Hindlimb muscle (tissue), 1 donor: ENCODE measurements around the gene LIN9. TPM values are rescaled to one million over a fixed set of nuclear protein-coding genes. Genes with fewer than 3 reads are reported as not detected.

ENCODE experiments used
- DNase-seq: peaks from one replicate; pipeline ENCODE4 v3.0.0-alpha.2; 2013
- polyA plus RNA-seq: library from polyadenylated mRNA; unstranded; fragments of 120-200 nt; gene quantifications from one replicate; pipeline ENCODE4 v1.2.1, GENCODE V29; 2013; ENCODE audit not compliant: insufficient read length

LIN9 gene
- polyA plus RNA-seq, 1 donor = 7.0 TPM

DNA sequence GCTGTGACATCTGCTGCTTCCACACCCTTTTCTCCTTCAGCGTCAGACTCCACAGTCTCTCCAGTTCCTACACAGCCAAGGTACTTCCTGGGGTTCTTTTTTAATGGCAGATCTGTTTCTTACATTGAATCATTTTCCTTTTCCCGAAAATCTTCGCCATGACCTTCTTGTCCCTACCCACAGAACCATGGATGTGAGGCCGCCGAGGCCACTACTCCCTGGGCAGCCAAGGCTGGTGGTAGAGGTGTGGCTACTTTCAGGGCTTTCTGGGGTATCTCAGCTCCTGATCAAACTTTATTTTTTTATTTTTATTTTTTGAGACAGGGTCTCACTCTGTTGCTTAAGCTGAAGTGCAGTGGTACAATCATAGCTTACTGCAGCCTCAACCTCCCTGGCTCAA, 9.5 kb upstream of the LIN9 start:
- DNase-seq = no peak

DNA sequence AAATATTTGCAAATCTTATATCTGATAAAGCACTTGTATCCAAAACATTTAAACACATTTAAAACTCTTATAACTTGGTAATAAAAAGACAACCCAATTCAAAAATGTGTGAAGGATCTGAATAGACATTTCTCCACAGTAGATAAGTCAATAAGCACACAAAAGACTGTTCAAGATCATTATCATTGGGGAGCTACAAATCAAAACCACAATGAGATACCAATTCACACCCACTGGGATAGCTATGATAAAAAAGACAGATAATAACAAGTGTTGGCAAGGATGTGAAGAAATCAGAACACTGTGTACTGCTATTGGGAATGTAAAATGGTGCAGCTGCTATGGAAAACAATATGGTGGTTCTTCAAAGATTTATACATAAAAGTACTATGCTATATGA, 5.1 kb upstream of the LIN9 start:
- DNase-seq = no peak

DNA sequence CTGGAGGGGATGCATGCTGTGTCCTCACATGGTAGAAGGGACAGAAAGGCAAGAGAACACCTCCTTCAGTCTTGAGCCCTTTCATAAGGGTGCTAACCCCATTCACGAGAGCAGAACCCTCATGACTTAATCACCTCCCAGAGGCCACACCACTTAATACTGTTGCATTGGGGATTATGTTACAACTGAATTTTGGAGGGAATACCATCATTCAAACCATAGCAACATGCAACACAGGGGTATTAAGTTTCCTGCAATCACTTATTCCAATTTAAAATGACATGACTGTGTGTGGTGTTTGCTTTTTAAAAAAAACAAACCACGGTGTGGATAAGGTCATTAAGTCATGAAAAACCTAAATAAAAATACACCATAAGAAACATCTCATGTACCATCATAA, 3.1 kb upstream of the LIN9 start:
- no peak for DNase-seq

DNA sequence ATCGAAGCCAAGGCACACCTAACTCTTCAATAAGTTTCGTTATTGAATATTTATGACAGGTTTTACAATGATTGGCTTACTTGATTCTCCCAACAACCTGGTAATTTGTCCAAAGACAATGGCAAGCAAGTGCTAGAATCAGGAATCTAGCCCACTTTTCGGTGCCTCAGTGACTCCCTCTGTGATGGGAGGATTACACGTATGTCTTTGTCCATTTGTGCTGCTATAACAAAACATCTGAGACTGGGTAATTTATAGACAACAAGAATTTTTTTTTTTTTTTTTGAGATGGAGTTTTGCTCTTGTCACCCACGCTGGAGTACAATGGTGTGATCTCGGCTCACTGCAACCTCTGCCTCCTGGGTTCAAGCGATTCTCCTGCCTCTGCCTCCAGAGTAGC, 2.4 kb upstream of the LIN9 start:
- DNase-seq = no peak

DNA sequence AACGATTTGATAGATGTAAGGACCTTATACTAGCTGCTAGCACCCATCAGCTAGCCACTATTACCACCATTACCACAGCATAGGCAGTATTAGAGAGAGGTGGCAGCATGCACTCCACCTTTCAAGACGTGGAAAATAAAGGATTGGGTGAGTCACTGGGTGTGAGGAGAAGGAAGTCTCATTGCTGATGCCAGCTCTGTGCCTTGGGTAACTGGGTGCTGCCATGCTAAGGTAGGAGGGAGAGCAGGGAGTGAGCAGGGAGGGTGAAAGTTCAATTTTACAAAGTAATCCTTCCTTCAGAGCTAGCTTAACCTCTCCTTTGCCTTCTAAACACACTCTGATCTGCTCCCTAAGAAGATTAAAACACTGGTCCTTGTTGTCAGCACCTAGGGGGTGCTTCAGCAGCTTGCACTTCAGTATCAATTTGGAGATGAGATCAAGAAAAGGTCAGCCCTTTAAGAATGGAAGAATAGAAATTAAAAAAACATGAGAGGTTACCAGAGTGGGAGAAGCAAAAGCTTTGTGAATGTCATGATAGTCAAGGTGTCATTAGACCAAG, 1.8 kb upstream of the LIN9 start:
- DNase-seq = no peak

DNA sequence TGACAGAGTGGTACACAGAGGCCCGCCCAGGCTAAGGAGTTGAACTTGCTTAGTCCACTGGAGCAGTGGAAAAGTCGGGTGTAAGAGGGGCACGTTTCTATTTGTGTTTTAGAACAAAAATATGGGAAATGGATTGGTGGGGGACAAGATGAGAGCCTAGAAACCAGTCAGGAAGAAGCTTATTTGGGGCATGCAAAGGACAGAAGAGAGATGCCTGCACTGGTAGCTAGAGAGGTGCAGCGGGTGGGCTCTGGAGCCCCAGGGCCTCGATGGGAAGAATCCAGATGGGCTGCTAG, 1.2 kb upstream of the LIN9 start:
- DNase-seq = no peak

DNA sequence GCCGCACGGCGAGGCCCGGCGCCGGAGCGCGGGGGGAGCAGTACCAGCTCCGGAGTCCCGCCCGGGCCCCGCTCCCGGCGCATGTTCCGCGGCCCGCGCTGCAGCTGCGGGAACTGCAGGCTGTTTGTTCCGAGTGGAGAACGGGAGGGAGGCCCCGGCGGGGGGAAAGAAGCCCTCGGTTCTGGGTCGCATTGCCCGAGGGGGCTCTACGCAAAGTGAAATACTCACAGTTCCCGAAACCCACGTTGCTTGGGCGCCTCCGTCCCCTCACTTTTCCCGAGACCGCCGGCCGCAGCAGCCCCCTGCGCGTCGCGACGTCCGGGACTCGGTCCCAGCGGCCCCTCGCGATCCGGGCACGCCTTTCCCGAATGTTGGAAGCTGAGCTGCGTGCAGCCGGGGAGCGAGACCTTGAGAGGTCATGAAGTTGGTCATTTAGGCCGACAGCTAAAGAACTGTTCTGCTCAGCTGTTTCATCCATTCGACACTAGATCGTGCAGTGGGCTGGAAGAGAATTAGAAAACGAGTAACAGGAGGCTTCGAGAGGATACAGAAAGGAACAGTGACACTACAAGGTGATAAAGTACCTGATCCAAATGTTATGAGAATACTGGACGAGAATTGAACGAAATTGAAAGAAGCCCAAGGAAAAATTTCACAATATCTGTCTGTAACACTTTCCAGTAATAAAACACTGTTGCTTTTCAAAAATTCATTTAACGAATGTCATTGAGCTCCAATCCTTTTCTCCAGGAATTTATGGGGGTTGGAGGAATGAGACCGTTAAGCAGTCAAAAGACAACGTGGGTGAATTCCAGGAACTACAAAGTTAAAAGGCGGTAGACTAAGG, 657 bp upstream of the LIN9 start:
- peak; percentile 28 for DNase-seq

DNA sequence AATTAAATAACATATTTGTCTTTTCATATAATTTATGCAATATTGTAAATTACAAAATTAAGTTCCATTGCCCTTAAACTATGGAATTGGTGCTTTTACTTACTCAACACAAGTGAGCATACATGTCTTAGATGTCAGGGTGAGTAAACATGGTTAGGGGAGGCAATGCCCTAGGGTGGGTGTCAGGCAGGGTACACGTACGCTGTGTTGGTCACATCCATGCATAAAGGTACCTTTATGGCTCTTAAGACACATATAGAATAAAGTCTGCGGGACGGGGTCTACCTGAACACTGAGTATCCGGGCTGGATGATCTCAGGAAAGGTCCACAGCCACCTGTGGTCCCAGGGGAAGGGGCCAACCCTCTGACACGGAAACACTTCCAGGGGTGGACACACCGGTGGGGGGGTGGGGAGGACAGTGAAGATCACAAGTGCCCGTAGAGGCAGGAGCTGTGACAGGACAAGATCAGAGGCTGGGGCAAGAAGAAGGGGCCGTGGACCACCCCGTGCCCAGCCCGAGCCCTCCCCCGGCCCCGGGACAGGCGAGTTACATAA, 720 bp downstream of the LIN9 start:
- DNase-seq = peak; percentile 3

DNA sequence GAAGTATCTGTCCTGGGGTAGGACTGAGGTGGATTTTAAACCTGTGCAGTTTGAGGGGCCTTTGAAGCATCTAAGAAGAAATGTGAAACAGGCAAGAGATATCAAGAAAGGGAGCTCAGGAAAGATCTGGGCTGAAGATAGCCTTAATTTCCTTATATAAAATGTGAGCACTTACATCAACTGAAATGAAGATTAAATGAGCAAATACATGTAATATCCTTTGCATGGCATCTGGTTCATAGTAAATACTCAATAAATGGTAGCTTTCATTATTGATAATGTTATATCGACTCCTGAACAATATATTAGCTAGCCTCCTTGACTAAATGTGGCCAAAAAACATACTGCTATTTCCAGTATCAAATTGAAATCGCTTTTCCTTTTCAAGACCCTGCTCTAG, 2.5 kb downstream of the LIN9 start:
- no peak for DNase-seq

DNA sequence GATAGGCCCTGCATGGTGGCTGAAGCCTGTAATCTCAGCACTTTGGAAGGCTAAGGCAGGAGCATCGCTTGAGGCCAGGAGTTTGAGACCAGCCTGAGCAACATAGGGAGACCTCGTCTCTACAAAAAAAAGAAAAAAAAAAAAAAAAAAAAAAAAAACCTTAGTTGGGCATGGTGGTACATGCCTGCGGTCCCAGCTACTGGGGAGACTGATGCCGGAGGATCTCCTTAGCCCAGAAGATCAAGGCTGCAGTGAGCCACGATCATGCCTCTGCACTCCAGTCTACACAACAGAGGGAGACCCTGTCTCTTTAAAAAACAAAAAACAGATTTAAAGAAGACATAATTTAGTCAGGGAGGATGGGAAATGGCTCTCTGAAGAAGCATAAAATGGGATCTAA, 3.8 kb downstream of the LIN9 start:
- DNase-seq = no peak

DNA sequence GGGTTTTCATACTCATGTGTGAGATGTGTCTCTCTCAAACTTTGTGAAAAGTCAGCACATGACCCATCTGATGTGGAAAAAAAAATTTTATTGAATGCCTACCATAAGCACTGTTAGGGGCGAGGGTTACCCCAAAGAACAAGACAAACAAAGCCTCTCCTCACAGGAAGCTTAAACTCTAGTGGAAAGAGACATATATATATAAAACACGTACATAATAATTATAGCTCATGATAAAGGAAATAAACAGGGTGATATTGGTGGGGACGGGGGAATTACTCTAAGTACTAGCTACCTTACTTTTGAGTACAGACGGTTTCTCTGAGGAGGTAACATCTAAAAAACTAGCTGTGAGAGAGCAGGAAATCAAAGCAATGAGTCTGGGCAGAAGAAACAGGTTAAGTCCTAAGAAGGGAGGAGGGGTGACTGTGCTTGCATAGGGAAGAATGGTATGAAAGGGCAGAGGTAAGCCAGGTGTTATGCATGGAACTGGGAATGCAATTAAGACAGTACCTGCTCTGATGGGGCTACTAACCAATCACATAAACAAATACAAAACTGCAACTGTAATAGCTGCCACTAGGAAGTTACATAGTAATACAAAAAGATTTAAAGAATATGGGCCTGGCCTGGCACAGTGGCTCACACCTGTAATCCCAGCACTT, 4.5 kb downstream of the LIN9 start:
- no peak for DNase-seq

DNA sequence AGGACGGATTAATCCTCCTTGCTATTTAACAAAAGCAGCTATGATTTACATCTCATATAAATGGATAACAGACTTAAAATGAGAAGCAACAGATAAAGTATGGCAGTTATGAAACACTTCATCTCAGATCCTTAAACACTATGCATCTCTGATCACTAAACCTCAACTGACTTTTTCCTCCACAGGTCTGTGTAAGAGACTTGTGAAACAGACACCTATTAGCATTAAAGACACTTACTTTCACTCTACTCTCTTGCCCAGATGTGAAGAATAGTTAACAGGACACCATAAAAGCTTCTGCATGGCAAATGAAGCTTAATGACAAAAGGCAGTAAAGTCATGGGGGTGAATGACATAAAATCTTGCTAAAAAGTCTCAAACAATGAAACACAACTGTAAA, 6.2 kb downstream of the LIN9 start:
- DNase-seq = no peak

DNA sequence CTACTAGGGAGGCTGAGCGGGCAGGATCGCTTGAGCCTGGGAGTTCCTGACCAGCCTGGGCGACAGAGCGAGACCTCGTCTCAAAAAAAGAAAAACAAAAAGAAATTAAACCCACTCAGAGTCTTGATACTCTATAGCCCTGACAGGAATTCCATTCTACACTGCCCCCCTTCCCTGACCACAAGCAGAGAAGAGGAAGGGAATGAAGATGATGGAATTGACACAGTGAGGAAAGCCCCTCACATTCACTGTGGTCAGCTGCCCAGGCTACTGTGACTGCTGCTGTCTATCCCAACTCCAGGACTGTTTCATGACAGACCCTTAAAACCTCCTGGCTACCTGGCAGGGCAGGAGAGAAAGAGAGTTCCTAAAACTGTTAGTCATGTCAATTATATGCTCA, 12.1 kb downstream of the LIN9 start:
- DNase-seq = no peak

DNA sequence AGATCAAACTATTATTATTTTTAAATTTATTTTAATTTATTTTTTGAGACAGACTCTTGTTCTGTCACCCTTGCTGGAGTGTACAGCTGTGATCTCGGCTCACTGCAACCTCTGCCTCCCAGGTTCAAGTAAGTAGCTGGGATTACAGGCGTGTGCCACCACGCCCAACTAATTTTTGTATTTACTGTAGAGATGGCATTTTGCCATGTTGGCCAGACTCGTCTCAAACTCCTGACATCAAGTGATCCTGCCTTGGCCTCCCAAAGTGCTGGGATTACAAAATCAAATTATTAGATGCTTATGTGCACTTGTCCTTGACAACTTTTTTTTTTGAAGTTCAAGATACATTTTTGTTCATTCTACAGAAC, 15.4 kb downstream of the LIN9 start:
- DNase-seq = no peak

DNA sequence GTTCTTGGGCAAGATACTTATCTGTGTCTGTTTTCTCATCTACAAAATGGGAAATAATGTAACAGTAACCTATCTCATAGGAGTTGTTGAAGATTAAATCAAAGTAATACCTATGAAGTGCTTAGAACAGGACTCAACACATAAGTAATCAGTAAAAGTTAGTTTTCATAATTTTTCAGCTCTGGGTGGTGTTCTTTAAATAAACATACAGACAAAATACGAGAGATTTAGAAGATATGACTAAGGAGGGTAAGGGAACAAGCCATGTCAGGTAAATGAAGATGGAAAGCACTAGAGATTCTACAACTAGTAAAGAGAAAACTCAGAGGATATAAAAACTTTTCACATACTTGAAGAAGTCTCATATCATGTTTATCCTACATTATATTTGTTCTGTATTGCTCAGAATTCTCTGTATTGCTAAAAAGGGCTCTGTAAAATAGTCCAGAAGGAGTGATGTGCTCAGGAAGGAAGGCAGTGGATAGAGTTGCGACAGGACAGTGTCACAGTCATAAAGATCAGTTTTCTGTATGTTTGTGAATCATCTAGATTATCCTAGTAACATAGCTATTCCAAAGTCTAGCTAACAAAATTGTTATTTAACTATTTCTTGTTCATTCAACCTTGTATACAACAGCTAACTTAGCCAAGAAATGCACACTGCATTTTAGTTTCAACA, 16.0 kb downstream of the LIN9 start:
- no peak for DNase-seq

DNA sequence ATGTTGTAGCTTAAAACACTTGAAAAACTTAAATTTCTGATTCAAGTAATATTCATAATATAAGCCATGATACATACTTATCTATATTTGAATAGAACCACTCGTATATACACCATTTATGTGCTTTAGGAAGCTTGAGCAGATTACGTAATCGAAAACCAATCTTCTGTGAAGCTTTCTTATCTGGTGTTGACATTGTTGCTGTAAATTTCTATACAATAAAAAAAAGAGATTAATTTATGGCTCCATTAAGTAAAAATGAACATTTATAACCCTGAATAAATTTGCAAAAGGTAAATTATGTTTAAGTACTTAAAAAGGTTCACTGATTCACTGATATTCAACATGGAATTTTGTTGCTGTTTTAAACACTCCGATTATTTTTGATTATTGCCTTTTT, 21.4 kb downstream of the LIN9 start:
- no peak for DNase-seq

DNA sequence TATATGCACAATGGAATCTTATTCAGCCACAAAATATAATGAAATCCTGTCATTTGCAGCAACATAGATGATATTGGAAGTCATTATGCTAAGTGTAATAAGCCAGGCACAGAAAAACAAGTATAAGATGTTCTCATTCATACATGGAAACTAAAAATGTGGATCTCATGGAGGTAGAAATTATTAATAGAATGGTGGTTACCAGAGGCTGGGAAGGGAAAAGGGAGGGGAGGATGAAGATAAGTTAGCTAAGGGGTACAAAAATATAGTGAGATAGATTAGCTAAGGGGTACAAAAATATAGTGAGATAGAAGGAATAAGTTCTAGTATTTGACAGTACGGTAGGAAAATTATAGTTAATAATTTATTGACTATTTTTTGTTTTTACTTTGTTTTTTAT, 27.9 kb downstream of the LIN9 start:
- no peak for DNase-seq

DNA sequence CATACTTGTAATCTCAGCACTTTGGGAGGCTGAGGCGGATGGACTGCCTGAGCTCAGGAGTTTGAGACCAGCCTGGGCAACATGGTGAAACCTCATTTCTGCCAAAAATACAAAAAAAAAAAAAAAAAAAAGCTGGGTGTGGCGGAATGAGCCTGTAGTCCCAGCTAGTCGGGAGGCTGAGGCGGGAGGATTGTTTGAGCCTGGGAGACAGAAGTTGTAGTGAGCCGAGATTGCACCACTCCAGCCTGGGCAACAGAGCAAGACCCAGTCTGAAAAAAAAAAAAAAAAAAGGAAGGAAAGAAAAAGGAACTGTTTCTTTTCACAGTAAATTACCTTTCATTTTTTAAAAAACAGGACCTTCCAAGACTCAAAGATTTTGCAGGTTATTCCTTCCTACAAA, 29.5 kb downstream of the LIN9 start:
- DNase-seq = no peak

DNA sequence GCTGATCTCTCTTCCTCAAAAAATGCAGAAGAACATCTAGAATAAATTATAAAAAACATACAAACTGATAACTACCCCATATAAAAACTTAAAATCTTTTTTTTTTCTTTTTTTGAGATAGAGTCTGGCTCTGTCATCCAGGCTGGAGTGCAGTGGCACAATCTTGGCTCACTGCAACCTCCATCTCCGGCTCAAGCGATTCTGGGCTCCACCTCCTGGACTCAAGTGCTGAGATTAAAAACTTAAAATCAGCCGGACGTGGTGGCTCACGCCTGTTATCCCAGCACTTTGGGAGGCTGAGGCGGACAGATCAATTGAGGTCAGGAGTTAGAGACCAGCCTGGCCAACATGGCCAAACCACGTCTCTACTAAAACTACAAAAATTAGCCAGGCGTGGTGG, 31.1 kb downstream of the LIN9 start:
- no peak for DNase-seq

DNA sequence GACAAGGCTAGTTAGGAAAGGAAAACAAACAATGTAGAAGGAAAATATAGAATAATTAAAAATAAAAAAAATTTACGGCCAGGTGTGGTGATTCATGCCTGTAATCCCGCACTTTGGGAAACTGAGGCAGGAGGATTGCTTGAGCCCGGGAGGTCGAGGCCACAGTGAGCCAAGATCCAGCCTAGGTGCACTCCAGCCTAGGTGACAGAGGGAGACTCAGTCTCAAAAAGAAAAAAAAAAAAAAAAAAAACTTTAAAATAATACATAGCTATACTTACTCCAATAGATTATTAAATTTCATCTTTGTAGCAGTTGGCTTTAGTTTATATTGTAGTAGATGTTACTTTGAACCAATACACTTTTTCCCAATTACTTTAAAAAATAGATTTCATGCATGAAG, 32.0 kb downstream of the LIN9 start:
- DNase-seq = no peak

DNA sequence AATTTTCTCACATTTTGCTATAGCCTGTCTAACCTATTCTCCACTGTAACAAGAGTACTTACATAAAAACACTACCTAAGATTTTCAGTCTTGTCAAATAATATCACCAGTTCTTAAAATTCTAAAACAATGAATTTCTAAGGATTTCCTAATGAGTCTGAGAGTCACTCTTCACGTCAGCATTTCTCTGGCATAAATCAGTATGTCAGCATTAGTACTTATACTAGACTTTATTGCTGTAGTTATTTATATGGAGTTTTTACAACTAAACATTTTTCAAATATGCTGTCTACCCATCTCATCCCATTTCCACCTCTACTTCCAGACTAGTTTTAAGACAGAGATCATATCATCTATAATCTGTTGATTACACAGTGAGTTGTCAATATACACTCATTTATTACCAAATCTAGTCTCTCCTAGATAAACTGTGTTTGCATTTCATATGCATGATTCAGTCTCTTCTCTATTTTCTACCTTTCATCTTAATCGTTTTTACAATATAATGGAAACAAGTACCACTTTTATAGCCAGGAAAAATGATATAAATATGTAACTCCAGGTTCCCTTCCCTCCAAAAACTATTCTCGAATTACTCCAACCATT, 32.8 kb downstream of the LIN9 start:
- DNase-seq = no peak

DNA sequence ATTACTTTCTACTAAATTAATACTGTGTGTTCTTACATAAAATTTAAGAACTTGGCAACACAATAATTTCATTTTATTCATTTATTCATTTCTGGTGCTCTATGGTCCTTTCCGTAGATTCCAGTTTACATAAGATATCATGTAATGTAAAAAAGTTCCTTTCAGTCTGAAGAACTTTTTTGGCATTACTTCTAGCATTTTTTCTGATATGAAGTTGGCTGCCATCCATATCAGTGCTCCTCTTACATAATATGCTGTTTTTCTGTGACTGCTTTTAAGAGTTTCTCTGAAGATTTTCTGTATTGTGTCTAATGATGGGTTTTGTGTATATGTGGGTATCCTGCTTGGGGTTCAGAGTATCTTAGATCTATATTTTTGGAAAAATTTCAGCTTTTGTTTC, 34.8 kb downstream of the LIN9 start:
- no peak for DNase-seq
